Vagina (tissue), 2 donors: ENCODE measurements around the gene INTS13. TPM values are rescaled to one million over a fixed set of nuclear protein-coding genes. Genes with fewer than 3 reads are reported as not detected.
"Not testable (repeated sequence)": the region's sequence is repeated elsewhere in the genome, so short reads cannot be mapped to it uniquely, and the experiment has no call there.

Experiments
- DNase-seq, 2 donors: peaks; one replicate each; pipeline ENCODE4 v3.0.0-alpha.2; 2017; ENCODE audit errors: extremely low spot score in 2 of 2
- H3K27ac ChIP-seq: fragments of 200-600 bp; sonication (generic); one replicate; pipeline ENCODE4 v1.5.1; 2019
- H3K27me3 ChIP-seq: fragments of 200-600 bp; sonication (generic); one replicate; pipeline ENCODE4 v1.5.1; 2019
- H3K36me3 ChIP-seq, 2 donors: fragments of 200-600 bp; sonication (generic); one replicate each; pipeline ENCODE4 v1.5.1; 2017 to 2019
- H3K4me1 ChIP-seq: fragments of 200-600 bp; sonication (generic); one replicate; pipeline ENCODE4 v1.5.1; 2019
- H3K4me3 ChIP-seq, 2 donors: fragments of 200-600 bp; sonication (generic); 1 replicate in 1 of 2; 2 replicates in 1 of 2; pipeline ENCODE4 v1.5.1; 2016 to 2019
- H3K9me3 ChIP-seq: fragments of 200-600 bp; sonication (generic); one replicate; pipeline ENCODE4 v1.5.1; 2019
- CTCF ChIP-seq, 3 experiments: fragments of 450-650 bp in 2 of 3; fragments of 200-600 bp in 1 of 3; sonication (generic) in 1 of 3; IDR thresholded peaks; one replicate each; pipeline ENCODE4 v1.5.1; 2017 to 2019; ENCODE audit warnings: antibody characterized with exemption in 3 of 3, mild to moderate bottlenecking in 2 of 3, moderate library complexity in 2 of 3
- POLR2A ChIP-seq, 2 donors: fragments of 450-650 bp; IDR thresholded peaks; one replicate each; pipeline ENCODE4 v1.6.1; 2017; ENCODE audit warnings: antibody characterized with exemption in 2 of 2, mild to moderate bottlenecking in 2 of 2, moderate library complexity in 2 of 2
- POLR2AphosphoS5 ChIP-seq, 2 donors: sonication (generic); formaldehyde crosslinking; IDR thresholded peaks; one replicate each; pipeline ENCODE4 v1.9.0; 2017; ENCODE audit warnings: antibody characterized with exemption in 2 of 2, mild to moderate bottlenecking in 2 of 2, low read depth in 1 of 2; ENCODE audit not compliant: insufficient read depth in 1 of 2
- intact Hi-C: fragments of 100-400 bp; cut with DNase I; formaldehyde crosslinking; loops from one replicate; pipeline ENCODE4 v1.15.1; 2023
- total RNA-seq: library from RNA; depleted of rRNA; stranded (reverse); fragments of >200 nt; gene quantifications from one replicate; pipeline ENCODE4 v1.2.3, GENCODE V29; 2016

INTS13 gene
- total RNA-seq, 1 donor from 2014 or later = 26.0 TPM

GRCh38 chr12:26971963-26972362 is 34.2 kb upstream of the INTS13 start:
- intact Hi-C loops = no loop called here
- no peak for TF ChIP-seq POLR2A (IDR thresholded peaks at IDR 0.05)
- no peak for TF ChIP-seq POLR2AphosphoS5 (IDR thresholded peaks at IDR 0.05; ENCODE audit: insufficient read depth in 1 of 2, low read depth in 1 of 2)
- TF ChIP-seq CTCF (IDR thresholded peaks at IDR 0.05) = no peak
- no peaks in the 10 kb centered on the region for H3K9me3 ChIP-seq
- H3K4me1 ChIP-seq = no peaks in the 10 kb centered on the region
- H3K27me3 ChIP-seq = no peaks in the 10 kb centered on the region
- no peak overlapping the region for H3K4me3 ChIP-seq
- H3K36me3 ChIP-seq = peaks cover 0 to 6% of the 10 kb centered on the region in 2 donors
- no peak overlapping the region for H3K27ac ChIP-seq
- no peak for DNase-seq

- H3K4me1 ChIP-seq = no peaks in the 10 kb centered on the region
- H3K27ac ChIP-seq = no peak overlapping the region
- H3K36me3 ChIP-seq = peaks cover 0 to 11% of the 10 kb centered on the region in 2 donors
- H3K27me3 ChIP-seq = no peaks in the 10 kb centered on the region
- H3K4me3 ChIP-seq = no peak overlapping the region
- intact Hi-C loops = no loop called here
- no peak for TF ChIP-seq CTCF (IDR thresholded peaks at IDR 0.05)
- TF ChIP-seq POLR2A (IDR thresholded peaks at IDR 0.05) = no peak
- TF ChIP-seq POLR2AphosphoS5 (IDR thresholded peaks at IDR 0.05; ENCODE audit: insufficient read depth in 1 of 2, low read depth in 1 of 2) = no peak
- DNase-seq = no peak
- H3K9me3 ChIP-seq = no peaks in the 10 kb centered on the region
Observed at GRCh38 chr12:26970136-26970535, 32.4 kb upstream of the INTS13 start.

GRCh38 chr12:26966842-26967241 is 29.1 kb upstream of the INTS13 start:
- no peaks in the 10 kb centered on the region for H3K27me3 ChIP-seq
- no peaks in the 10 kb centered on the region for H3K4me1 ChIP-seq
- no peaks in the 10 kb centered on the region for H3K9me3 ChIP-seq
- H3K27ac ChIP-seq = no peak overlapping the region
- no peak for DNase-seq
- peaks cover 0 to 24% of the 10 kb centered on the region in 2 donors for H3K36me3 ChIP-seq
- intact Hi-C loops = no loop called here
- no peak overlapping the region for H3K4me3 ChIP-seq
- no peak for TF ChIP-seq CTCF (IDR thresholded peaks at IDR 0.05)
- no peak for TF ChIP-seq POLR2AphosphoS5 (IDR thresholded peaks at IDR 0.05; ENCODE audit: insufficient read depth in 1 of 2, low read depth in 1 of 2)
- no peak for TF ChIP-seq POLR2A (IDR thresholded peaks at IDR 0.05)

- DNase-seq = no peak
- no peak overlapping the region for H3K4me3 ChIP-seq
- H3K9me3 ChIP-seq = no peaks in the 10 kb centered on the region
- TF ChIP-seq POLR2AphosphoS5 (IDR thresholded peaks at IDR 0.05; ENCODE audit: insufficient read depth in 1 of 2, low read depth in 1 of 2) (no peak), CTCF (IDR thresholded peaks at IDR 0.05) (no peak)
- H3K4me1 ChIP-seq = no peaks in the 10 kb centered on the region
- H3K36me3 ChIP-seq = peaks cover 0 to 45% of the 10 kb centered on the region in 2 donors
- intact Hi-C loops = no loop called here
- H3K27ac ChIP-seq = no peak overlapping the region
- no peaks in the 10 kb centered on the region for H3K27me3 ChIP-seq
Observed at GRCh38 chr12:26963413-26963812, 25.6 kb upstream of the INTS13 start.

- Histone ChIP-seq H3K27ac (no peak overlapping the region), H3K36me3 (peaks cover 0 to 57% of the 10 kb centered on the region in 2 donors), H3K4me3 (no peak overlapping the region), H3K27me3 (no peaks in the 10 kb centered on the region), H3K9me3 (no peaks in the 10 kb centered on the region), H3K4me1 (no peaks in the 10 kb centered on the region)
- intact Hi-C loops = no loop called here
- TF ChIP-seq CTCF (IDR thresholded peaks at IDR 0.05) (no peak), POLR2AphosphoS5 (IDR thresholded peaks at IDR 0.05; ENCODE audit: insufficient read depth in 1 of 2, low read depth in 1 of 2) (no peak), POLR2A (IDR thresholded peaks at IDR 0.05) (no peak)
- no peak for DNase-seq
Observed at GRCh38 chr12:26961803-26962202, 24.0 kb upstream of the INTS13 start.

GRCh38 chr12:26961391-26961790 is 23.6 kb upstream of the INTS13 start:
- H3K9me3 ChIP-seq, DNase-seq, H3K27ac ChIP-seq, H3K27me3 ChIP-seq, intact Hi-C loops, H3K4me3 ChIP-seq, H3K4me1 ChIP-seq: not testable (repeated sequence)
- H3K36me3 ChIP-seq = peaks cover 0 to 57% of the 10 kb centered on the region in 2 donors
